HG03342 (cell line): ENCODE measurements around the gene FOXR1.

Source experiments
- ATAC-seq: cut with Tn5 transposase; IDR thresholded peaks from one replicate; pipeline ENCODE4 v1.9.1; 2021; ENCODE audit warnings: mild to moderate bottlenecking, moderate library complexity; ENCODE audit not compliant: unreplicated experiment

Gene FOXR1

DNA sequence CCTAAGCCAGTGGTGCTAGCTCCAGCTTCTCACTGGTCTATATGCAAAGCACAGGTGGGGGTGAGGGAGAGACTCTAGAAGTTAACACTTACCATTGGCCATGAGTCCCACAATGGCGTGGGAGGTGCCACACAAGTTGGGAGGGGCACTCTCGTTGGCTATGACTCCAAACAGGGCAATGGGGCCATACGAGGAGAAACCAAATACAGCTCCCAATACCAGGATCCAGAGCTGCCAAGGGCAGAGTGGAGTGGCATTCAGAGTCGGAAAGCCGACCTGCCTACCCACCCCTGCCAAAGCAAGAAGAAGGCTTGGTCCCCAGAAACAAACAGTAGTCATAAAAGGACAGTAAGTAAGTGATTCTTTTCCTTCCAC lies 53.5 kb downstream of the FOXR1 start:
- no peak for ATAC-seq

DNA sequence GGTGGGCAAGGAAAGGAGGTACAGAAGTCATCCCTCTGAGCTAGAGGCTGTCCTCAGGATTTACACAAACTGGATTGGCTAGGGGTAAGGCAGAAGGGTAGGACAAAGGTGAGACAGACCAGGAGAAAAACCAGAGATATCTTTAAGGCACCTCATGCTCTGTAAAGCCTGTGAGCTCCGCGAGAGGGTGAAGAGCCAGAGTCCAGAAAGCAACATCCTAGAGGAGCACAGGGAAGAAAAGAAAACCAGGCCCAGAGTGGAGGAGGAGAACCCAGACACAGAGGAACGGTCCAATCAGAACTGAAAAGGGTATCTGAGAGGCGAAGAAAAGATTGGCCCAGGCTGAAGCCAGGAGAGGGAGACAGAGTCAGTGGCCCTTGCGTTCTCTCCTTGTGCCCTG lies 54.0 kb downstream of the FOXR1 start:
- ATAC-seq: no peak

DNA sequence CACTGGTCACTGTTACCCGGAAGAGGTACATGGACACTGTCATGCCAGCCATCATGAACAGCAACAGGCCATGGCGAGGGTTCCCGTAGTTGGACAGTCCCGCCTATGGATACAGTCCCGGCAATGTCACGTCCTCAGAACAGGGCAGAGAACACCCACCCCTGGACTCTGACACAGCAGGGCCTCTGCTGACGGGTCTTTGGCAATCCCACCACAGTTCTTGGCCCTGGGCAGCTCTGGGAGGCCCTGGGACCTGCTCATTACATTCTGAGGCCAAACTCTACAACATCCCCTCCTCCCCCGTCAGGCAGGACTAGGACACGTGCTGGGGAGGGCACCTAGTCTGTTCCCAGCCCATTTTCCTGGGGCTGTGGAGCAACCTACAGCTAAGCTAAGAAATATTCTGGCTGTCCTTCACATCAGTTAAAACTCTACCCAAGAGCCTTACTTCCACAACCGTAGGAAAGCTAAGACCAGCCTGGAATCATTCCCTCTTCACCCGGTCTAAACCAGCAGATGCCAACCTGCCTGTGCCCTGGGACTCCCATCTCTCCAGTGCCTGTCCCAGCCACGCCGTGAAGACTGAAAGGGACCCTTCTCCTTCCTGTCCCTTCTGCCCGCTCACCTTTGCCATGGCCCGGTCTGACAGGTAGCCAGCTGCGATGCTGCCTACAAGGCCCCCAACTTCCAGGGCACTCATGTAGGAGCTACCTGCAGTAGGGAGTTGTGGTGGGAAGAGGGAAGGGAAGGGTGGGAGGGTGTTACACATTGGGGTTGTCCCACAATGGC lies 54.6 kb downstream of the FOXR1 start:
- ATAC-seq: no peak

DNA sequence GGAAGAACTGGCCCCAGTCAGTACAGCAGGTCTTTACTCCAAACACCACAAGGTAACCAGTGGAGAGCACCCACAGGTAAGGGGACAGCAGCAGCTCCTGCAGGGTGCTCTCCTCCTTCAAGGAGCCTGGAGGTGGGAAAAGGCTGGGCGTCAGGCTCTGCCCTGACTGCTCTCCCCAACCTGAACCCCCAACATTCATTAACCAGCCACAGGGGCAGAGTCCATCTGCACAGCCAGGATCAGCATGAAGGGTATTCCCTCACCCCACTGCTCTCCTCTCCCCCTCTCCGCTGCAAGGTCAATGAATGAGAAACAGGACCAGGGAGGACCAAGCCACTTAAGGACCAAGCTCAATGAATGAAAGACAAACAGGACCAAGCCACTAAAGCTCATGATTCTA lies 55.4 kb downstream of the FOXR1 start:
- ATAC-seq: no peak

DNA sequence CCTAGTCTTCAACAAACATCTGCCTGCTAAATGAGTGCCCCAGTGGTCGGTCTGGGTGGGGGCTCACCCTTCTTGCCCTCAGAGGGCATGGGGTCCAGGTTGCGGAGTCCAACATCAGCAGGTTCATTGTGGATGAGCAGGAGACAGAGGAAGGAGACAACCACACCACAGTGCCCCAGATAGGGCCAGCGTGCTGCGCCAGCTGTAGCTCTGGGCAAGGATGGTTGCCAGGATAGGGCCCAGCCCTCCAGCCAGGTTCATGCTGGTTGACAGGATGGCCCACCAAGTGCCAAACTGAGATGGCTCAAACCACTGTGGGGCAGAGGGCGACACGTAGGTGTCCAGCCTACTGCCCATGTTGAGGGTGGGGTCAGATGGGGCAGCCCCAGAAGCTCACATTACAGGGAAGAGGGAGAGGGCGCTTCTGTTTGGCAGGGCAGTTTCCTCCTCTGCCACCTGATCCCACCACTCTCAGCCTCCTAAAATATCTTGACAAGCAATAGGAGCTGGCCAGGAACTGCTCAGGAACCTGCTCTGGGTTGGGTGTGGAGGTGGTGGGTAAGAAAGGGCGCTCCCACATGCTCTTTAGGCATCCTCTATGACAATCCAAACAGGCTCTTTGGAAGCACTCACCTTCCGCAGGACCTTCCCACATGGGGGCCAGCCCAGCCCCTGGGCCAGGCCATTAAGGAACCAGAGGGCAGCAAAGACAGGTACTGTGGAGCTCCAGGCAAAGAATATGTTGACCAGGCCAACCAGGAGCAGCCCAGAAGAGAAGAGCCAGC lies 56.2 kb downstream of the FOXR1 start:
- no peak for ATAC-seq

DNA sequence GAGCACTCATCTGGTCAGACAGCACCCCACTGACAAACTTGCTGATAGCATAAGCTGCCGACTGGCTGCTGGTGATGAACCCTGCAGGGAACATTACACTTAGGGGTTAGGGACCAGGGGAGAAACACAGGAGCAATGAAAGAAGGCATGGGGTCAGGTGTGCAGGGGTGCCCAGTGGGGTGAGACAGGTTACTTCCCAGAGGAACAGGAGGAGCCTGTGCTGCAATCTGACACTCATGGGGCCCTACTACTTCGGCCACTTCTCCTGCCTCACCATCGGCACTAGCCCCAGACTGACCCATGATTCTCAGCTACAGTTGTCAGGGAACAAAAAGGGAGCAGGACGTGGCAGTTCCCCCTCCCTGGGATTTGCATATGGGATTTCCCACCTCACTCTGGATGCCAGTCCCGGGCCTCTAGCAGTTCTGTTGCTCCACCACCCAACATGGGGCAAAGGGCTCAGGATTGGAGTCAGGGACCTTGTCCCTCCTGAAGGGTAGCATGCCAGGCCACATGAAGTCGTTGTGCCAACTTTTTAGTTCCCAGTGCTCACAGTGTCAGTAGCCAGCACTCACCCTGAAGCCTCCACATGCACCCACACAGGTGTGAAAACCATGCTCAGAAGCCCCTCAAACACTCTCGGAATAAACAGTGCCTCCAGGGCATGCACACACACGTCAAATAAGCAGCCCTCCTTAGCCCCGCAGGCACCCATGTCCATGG lies 56.9 kb downstream of the FOXR1 start:
- no peak for ATAC-seq

DNA sequence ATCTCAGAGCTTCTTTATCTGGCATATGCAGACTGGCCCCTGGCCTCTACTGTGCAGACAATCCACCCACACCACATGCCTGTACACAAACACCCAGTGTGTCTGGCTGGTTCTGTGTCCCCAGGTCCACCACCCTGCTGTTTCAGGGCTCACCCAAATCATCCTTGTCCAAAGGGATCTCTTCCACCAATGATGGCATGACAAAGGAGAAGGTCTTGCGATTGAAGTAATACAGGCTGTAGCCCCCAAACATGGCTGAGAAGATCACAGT lies 57.4 kb downstream of the FOXR1 start:
- no peak for ATAC-seq

DNA sequence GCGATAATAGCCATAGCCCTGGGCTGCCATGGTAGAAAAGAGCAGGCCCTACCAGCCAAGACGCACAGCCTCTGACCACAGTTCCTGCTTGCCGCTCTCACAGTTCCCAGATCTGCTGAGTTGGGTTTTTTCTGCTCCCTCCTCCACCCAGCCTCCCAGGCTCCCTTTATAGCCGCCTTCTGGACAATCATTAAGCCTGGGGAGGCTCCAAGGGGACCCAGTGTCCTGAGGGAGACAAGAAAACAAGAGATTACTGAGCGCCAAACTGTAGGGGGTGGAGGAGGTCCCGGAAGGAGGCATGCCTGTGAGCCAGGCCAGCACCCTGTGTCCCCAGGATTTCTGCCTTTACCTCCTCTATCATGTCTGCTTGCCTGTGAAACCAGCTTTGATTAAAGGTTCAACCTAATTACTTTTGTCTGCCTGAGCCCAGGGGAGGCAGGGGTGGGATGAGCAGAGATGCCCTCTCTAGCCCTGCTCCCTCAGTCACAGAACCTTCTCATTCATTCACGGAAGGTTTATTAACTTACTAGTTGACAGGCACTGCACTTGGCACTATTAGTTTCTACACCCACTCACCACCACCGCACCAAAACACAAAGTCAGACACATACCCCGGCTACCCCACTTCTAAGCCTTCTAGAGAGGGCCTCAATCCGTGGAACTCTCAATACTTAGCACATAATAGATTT lies 57.9 kb downstream of the FOXR1 start:
- ATAC-seq: peak; percentile 13

DNA sequence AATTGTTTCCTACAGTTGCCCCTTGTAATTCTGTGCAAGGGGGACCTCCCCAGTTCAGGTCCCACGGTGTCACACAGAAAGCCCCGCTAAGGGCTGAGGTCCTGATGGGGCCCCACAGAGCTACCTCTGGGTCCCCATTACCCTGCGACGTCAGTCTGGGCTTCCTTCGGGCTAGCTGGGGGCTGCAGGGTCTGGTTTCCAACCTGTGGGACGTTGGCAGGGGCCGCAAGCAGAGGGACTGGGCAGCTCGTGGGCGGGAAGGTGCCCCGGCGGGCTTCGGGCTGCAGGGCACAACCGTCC lies 58.4 kb downstream of the FOXR1 start:
- peak; percentile 23 for ATAC-seq

DNA sequence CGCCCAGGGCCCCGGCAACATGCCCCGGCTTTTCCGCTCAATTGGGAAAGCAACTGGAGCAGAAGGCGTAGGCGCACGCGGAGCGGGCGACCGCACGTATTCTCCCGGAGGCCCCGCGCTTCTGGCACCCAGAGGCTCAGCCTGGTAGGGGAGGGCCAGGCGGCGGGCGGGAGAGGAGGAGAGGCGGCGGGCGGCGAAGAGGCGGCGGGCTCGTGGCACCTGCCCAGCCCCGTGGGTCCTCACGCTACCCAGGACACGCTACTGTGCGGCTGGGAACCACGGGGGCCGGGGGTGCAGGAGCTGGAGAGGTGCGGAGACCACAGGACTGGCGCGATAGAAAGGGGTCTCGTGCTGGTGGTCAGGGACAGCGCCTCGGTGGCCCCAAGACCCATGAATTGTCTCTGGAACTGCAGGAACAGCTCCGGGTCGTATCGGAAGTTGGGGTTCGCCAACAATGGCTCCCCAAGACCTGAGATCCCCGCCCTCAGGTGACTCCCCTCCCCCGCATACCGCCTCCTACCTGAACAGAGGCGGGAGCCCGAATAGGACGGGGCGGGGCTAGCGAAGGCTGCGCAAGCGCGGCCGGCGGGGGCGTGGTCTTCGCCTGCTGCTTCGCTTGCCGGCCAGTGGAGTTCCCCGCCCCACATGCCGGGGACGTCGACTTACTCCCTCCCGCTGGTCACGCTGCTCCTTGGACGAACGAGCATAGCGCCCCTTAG lies 58.9 kb downstream of the FOXR1 start, which contains the start of gene SLC37A4:
Gene SLC37A4 (minus strand): TSS at position 549 of the 719 bp plus-strand sequence.
- peak; percentile 85 for ATAC-seq
